ENCODE results near the gene ARAP2.

ARAP2 gene

GRCh38 chr4:36255577-36255976 is 11.3 kb upstream of the ARAP2 start:
- DNase-seq: peak; percentile 72

- no peak for DNase-seq
Observed at GRCh38 chr4:36254371-36254770, 10.1 kb upstream of the ARAP2 start.

GRCh38 chr4:36251983-36252382 is 7.7 kb upstream of the ARAP2 start:
- DNase-seq: no peak

DNA sequence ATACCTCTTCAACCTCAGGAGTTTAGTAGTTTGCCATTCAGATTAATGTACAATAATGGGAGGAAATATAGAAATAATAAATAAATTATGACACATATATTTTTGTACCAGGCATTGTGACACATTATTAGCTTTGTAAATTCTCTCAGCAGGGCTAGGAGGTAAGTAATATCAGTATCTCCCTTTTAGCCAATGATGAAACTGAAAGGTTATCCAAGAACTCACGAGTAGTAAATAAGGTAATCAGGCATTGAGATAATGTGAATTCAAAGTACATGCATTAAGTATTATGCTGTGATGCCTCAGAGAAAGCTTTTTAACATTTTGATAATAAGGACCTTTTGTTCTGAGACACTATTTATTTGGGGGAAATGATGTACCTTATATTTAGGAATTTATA is 5.3 kb upstream of the ARAP2 start:
- DNase-seq: no peak

- peak; percentile 42 for DNase-seq
Observed at GRCh38 chr4:36243355-36244256, 708 bp downstream of the ARAP2 start.

DNA sequence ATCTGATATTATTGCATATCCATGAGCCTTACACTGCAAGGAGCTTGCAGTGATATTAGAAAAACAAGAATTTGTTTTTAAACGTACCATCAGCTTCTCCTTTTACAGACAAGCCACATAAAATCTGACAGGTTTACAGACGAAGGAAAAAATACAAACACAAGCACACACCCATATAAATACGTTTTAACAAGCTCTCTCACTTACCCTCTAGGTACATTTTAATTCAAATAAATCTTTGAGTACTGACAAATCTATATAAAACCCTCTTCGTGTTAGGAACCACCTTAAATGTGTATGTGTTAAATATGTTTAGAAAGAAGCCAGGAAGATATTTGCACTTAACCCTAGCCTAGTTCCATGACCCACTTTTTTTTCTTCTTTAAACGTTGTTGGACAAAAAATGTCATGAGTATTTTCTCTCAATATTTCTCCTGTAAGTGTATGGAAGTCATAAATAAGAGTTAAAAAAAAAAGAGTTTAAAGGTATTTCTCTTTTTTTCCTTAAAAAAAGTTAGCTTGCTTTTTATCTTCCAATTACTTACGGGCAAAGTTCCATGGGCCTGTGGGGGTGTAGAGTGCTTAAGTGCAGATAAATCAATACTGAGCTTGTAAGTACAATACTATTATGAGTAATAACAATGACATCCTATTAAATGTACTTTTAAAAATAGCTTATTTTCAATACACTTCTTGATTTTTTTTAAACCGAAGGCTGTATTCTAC is 1.5 kb downstream of the ARAP2 start:
- no peak for DNase-seq

- DNase-seq: no peak
Observed at GRCh38 chr4:36241771-36242170, 2.5 kb downstream of the ARAP2 start.

- no peak for DNase-seq
Observed at GRCh38 chr4:36237366-36238313, 6.7 kb downstream of the ARAP2 start.

DNA sequence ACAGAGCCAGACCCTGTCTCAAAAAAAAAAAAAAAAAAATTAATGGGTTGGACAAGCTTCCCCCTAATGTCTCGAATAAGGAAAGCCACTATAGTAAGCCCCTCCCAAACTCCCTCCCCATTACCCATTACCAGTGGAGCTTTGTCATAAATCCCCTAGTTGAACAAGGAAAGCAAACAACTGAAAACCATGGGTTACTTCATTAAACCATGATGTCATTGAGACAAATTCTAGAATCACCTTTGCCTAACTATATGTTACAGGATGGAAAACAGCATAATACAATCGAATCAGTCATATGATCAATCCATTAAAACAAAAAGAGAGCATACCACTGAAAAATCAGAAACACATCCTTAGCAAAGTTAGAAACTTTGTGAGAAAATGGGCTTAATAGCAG is 8.2 kb downstream of the ARAP2 start:
- no peak for DNase-seq

DNA sequence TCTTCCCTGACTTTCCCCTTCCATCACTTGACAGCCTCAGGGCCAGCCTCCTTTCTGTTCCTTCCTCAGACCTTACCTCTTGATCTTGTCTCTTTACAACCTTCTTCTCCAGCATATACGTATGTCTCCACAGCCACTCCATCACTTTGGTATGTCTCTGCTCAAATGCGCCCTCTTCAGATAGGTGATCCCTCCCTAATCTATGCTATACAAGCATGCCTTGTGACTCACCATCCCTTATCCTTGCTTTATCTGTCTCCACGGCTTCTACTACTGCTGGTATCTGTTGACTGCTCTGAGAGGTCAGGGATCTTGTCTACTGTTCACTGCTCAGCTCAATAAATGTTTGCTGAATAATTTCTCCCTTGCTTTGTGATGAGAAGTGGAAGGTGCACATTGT is 9.0 kb downstream of the ARAP2 start:
- DNase-seq: no peak

GRCh38 chr4:36233567-36234266 is 10.6 kb downstream of the ARAP2 start:
- no peak for DNase-seq

- DNase-seq: no peak
Observed at GRCh38 chr4:36230534-36230933, 13.8 kb downstream of the ARAP2 start.

- no peak for DNase-seq
Observed at GRCh38 chr4:36227913-36228312, 16.4 kb downstream of the ARAP2 start.

DNA sequence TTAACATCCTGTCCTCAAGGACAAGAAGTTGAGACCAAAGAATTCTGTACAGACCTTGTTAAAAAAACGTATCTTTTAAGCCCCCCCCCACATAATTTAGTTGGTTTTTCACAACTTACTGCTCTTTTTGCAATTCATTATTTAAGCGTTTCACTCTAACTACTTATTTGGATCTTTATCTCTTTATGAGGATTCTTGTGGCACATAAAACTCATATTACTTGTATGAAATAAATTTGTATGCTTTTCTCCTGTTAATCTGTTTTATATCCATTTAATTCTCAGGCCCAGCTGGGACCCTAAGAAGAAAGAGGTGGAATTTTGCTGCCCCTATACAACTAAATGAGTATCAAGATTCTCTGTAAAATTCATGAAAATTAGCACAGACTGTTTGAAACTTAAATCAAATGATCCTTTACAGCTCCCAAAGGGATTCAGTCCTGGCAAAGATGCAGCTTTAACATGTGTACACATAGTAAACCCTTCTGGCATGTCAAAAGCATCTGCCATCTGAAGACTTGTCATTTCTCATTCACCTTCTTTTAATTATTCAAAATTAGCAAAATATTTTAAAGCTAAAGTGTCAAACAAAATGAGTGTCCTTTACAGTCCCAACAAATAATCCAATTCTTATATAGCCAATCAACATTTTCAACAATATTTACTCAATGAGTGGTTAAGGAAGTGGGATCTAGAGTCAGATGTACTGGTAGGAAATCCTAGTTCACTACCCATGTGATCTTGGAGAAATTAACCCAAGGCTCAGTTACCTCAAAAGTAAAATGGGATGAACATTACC is 17.7 kb downstream of the ARAP2 start:
- DNase-seq: no peak

DNA sequence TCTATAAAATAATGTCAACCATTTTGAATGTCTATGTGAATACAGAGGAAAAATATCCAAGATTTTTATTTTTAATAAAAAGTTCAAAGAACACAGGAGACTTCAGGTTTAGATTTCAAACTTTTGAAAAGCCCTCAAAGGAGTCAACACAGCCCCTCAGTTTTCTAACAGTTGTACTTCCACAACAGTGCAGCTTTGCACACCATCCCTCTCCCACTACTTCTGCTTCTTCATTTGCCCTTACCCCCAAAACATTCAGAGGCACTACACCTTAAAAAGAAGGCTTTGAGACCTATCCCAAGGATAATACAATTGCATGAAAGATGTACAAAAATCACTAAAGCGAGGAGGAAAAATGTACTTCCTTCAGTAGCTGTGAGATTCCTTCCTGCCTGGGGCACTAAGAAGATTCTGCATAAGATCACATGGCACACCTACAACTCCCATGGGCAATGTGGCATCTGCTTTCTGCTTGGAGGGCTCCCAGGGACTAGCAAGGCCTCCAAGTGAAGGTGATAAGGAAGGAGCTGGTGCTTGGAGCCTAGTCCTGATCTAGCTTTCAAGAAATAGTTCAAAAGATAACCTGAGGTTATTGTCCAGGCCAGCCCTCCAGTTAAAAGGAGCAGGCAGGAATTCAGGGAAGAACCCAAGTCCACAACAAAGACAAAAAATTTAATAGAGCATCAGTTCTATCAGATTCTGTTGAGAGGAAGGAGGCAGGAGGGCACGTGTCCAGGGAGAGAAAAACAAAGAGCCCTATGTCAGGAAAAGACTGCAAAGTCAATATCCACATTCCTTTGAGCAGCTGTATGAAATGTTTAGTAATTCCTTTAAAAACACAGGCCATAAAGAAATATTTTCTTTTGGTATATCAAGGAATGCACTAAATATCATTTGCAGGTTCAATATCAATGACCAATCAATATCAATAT is 19.1 kb downstream of the ARAP2 start:
- no peak for DNase-seq

- no peak for DNase-seq
Observed at GRCh38 chr4:36222702-36223101, 21.6 kb downstream of the ARAP2 start.

DNA sequence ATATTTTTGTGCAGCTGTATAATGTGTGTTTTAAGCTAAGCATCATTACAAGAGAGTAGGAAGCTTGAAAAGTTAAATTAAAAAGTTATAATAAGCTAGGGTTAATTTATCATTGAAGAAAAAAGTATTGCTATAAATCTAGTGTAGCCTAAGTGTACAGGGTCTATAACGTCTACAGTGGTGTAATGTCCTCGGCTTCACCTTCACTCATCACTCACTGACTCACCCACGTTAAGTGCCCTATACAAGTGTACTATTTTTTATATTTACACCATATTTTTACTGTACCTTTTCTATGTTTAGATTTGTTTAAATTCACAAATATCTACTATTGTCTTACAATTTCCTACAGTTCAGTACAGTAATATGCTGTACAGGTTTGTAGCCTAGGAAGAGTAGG is 23.5 kb downstream of the ARAP2 start:
- no peak for DNase-seq

DNA sequence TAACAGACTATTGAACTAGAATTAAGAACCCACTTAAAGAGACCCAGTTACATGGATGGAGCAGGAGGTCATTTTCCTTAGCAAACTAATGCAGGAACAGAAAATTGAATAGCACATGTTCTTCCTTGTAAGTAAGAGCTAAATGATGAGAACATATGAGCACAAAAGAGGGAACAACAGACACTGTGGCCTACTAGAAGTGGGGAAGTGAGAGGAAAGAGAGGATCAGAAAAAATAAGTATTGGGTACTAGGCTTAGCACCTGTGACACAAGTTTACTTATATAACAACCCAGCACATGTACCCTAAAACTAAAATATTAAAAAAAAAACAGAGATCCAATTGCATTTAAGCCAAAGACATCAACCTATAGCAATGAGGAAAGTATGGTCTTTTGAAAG is 26.2 kb downstream of the ARAP2 start:
- DNase-seq: no peak

DNA sequence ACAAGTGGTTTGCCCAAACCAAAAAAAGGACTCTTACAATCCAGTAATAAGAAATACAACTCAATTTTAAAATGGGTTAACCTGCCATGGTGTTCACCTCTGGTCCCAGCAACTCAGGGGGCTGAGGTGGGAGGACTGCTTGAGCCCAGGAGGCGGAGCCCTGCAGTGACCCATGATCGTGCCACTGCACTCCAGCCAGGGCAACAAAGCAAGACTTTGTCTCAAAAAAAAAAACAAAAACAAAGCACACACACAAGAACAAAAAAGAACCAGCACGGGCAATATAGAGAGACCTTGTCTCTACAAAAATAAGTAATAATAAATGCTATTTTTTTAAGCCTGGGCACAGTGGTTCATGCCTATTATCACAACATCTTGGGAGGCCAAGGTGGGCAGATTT is 28.7 kb downstream of the ARAP2 start:
- DNase-seq: no peak

GRCh38 chr4:36214735-36215485 is 29.4 kb downstream of the ARAP2 start:
- no peak for DNase-seq

Measured in CD4-positive, alpha-beta T cell treated with Interleukin-15 for 1 hour (primary cell).